ENCODE results near the gene VTI1B. TPM values are rescaled to one million over a fixed set of nuclear protein-coding genes. Genes with fewer than 3 reads are reported as not detected.

VTI1B gene
- total RNA-seq, 2 donors from 2014 or later, result 118 to 120 TPM

DNA sequence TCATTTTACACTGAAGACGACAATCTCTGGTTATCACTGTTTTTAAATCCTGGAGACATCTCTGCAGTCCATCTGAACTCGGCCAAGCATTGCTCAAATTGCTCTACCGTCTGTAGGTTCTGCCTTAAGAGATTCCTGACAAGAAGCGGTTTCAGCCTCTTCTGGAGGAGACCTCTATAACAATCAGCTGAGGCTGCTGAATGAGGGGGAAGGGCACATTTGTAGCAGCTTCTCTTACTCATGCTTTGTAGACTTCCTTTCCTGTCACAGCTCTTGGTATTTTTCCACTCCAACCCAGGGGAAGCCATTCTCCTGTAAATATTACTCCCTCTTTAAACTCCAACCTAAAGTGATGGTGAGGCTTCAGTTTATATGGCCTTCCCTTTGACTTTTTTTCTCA lies 51.8 kb downstream of the VTI1B start:
- Mint-ChIP-seq H3K4me1 (peaks cover 17% of the 10 kb centered on the region), H3K27me3 (ENCODE audit: insufficient read depth) (peaks cover 15% of the 10 kb centered on the region), H3K4me3 (no peak overlapping the region), H3K36me3 (ENCODE audit: low read depth) (peaks cover 17% of the 10 kb centered on the region), H3K9me3 (peaks cover 5% of the 10 kb centered on the region), H3K27ac (peak overlapping the region; percentile 82)
- TF ChIP-seq, protein P1, sequence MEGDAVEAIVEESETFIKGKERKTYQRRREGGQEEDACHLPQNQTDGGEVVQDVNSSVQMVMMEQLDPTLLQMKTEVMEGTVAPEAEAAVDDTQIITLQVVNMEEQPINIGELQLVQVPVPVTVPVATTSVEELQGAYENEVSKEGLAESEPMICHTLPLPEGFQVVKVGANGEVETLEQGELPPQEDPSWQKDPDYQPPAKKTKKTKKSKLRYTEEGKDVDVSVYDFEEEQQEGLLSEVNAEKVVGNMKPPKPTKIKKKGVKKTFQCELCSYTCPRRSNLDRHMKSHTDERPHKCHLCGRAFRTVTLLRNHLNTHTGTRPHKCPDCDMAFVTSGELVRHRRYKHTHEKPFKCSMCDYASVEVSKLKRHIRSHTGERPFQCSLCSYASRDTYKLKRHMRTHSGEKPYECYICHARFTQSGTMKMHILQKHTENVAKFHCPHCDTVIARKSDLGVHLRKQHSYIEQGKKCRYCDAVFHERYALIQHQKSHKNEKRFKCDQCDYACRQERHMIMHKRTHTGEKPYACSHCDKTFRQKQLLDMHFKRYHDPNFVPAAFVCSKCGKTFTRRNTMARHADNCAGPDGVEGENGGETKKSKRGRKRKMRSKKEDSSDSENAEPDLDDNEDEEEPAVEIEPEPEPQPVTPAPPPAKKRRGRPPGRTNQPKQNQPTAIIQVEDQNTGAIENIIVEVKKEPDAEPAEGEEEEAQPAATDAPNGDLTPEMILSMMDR (conservative IDR thresholded peaks at IDR 0.05), result no peak
- WGBS, 2 experiments (ENCODE audit: insufficient coverage in 1 of 2, insufficient read length in 1 of 2), result 57 to 64% methylated on average over 3 to 4 of the region's 4 CpGs
- Histone ChIP-seq H3K9ac (ENCODE audit: extremely low read depth, low read length, poor library complexity, severe bottlenecking) (peak overlapping the region; percentile 6), H3K36me3 (ENCODE audit: control insufficient read depth, insufficient read depth, low read length) (no peaks in the 10 kb centered on the region), H3K9me3 (ENCODE audit: control insufficient read depth, low read length) (no peaks in the 10 kb centered on the region), H3K27ac (ENCODE audit: low read depth, low read length) (no peak overlapping the region), H3K4me3 (ENCODE audit: low read length) (no peak overlapping the region), H3K27me3 (ENCODE audit: control insufficient read depth, insufficient read depth, low read length, poor library complexity, severe bottlenecking) (peaks cover 12% of the 10 kb centered on the region), H3K4me1 (ENCODE audit: control insufficient read depth, insufficient read depth, low read length) (peaks cover 13% of the 10 kb centered on the region)
- peak; percentile 78 for DNase-seq

DNA sequence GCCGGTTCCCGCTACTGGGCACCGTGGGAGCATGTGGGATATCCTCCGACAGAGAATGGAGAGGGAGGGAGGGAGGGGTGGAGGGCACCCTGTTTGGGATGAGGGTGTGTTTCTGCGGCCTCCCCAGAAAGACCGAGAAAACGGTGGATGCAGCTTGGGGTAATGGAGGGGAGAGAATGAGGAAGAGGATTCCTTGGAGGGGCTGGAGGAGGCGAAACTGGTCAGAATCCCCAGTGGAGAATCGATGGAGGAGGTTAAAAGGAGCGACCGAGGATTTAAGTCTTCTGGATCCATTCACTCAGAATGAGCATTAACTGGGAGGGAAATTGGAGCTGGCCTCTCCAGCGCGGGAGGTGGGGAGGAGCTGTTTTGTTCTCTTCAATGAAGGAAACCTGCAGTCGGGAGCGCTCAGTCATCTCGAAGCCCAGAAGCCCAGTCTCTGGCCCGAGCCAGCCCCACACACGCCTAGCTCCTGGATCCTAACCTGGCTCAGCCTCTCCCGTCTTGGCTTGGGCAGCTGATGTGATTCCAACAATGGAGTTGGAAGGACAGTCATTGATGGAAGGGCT lies 54.1 kb downstream of the VTI1B start:
- H3K27me3 Mint-ChIP-seq (ENCODE audit: insufficient read depth), result peaks cover 18% of the 10 kb centered on the region
- 5% methylated on average over 11 to 19 of the region's 19 CpGs for WGBS, 2 experiments (ENCODE audit: insufficient coverage in 1 of 2, insufficient read length in 1 of 2)
- H3K9me3 ChIP-seq (ENCODE audit: control insufficient read depth, low read length), result no peaks in the 10 kb centered on the region
- peak overlapping the region; percentile 87 for H3K4me3 ChIP-seq (ENCODE audit: low read length)
- H3K4me1 Mint-ChIP-seq, result peaks cover 17% of the 10 kb centered on the region
- H3K27me3 ChIP-seq (ENCODE audit: control insufficient read depth, insufficient read depth, low read length, poor library complexity, severe bottlenecking), result peaks cover 12% of the 10 kb centered on the region
- no peaks in the 10 kb centered on the region for H3K36me3 ChIP-seq (ENCODE audit: control insufficient read depth, insufficient read depth, low read length)
- peak; percentile 84 for DNase-seq
- peak overlapping the region; percentile 97 for H3K27ac Mint-ChIP-seq
- H3K36me3 Mint-ChIP-seq (ENCODE audit: low read depth), result peaks cover 17% of the 10 kb centered on the region
- H3K9me3 Mint-ChIP-seq, result peaks cover 5% of the 10 kb centered on the region
- peak overlapping the region; percentile 79 for H3K4me3 Mint-ChIP-seq
- TF ChIP-seq, protein P1 (conservative IDR thresholded peaks at IDR 0.05), result no peak
- H3K4me1 ChIP-seq (ENCODE audit: control insufficient read depth, insufficient read depth, low read length), result peaks cover 13% of the 10 kb centered on the region
- H3K27ac ChIP-seq (ENCODE audit: low read depth, low read length), result no peak overlapping the region
- H3K9ac ChIP-seq (ENCODE audit: extremely low read depth, low read length, poor library complexity, severe bottlenecking), result peak overlapping the region; percentile 73

DNA sequence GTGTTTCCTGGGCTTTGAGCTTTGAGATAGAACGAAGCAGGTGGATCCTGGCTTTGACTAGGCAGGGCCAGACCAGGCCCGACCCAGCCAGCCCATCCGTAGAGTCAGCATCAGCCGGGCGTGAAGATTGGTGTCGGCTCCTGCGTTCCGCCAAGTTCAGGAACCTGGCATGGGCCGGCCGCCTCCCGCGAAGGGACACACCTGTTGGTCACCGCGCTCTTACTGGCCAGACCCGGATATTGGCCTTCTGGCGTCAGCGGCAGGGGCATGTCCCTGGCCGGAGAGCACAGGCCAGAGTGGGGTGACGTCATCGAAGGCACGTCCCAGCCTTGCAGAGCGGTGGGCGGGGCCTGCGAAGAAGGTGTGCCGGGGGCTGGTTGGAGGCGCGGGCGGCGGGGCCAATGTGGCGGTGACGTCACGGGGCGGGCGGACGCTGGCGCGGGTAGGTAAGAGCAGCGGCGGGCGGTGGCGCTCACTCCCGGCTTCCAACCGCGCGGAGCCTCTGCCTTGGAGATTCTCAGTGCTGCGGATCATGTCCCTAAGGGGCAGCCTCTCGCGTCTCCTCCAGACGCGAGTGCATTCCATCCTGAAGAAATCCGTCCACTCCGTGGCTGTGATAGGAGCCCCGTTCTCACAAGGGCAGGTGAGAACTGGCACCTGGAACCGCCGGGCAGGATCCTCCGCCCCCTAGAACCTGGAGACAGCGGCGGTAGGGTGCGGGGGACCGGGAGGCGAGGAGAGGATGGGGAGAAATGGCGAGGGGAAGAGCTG lies 54.8 kb downstream of the VTI1B start, which contains the start of gene ARG2:
ARG2 (plus strand) TSS at position 475 of the 771 bp plus-strand sequence; CDS start at position 533, 58 bp downstream.
- Histone ChIP-seq H3K4me3 (ENCODE audit: low read length) (peak within 1 kb of the TSS; percentile 87), H3K36me3 (ENCODE audit: control insufficient read depth, insufficient read depth, low read length) (no peaks in the 10 kb centered on the region), H3K9ac (ENCODE audit: extremely low read depth, low read length, poor library complexity, severe bottlenecking) (peak within 1 kb of the TSS; percentile 73), H3K27ac (ENCODE audit: low read depth, low read length) (no peak within 1 kb of the TSS), H3K4me1 (ENCODE audit: control insufficient read depth, insufficient read depth, low read length) (peaks cover 13% of the 10 kb centered on the region), H3K27me3 (ENCODE audit: control insufficient read depth, insufficient read depth, low read length, poor library complexity, severe bottlenecking) (peaks cover 12% of the 10 kb centered on the region), H3K9me3 (ENCODE audit: control insufficient read depth, low read length) (no peaks in the 10 kb centered on the region)
- peak; percentile 100 for DNase-seq
- TF ChIP-seq, protein P1 (conservative IDR thresholded peaks at IDR 0.05), result no peak
- H3K27me3 Mint-ChIP-seq (ENCODE audit: insufficient read depth), result peaks cover 23% of the 10 kb centered on the region
- H3K4me1 Mint-ChIP-seq, result peaks cover 17% of the 10 kb centered on the region
- H3K27ac Mint-ChIP-seq, result peak within 1 kb of the TSS; percentile 97
- peaks cover 2% of the 10 kb centered on the region for H3K9me3 Mint-ChIP-seq
- peaks cover 11% of the 10 kb centered on the region for H3K36me3 Mint-ChIP-seq (ENCODE audit: low read depth)
- 1 to 4% methylated on average over 26 to 62 of the region's 62 CpGs for WGBS, 2 experiments (ENCODE audit: insufficient coverage in 1 of 2, insufficient read length in 1 of 2)
- H3K4me3 Mint-ChIP-seq, result peak within 1 kb of the TSS; percentile 79
